WTC11 (cell line): ENCODE measurements around the gene DTHD1. TPM values are rescaled to one million over a fixed set of nuclear protein-coding genes. Genes with fewer than 3 reads are reported as not detected.

Source experiments
- ATAC-seq: fragments of 200-7000 bp; cut with Tn5 transposase; 2 replicates; pipeline ENCODE4 v1.10.0; 2021; ENCODE audit warnings: mild to moderate bottlenecking, moderate library complexity
- CTCF ChIA-PET: fragments of 300-600 bp; sonication (Branson Sonifier 250); formaldehyde crosslinking; loops from one replicate; lab custom pipeline; 2021; ENCODE audit warnings: antibody characterized with exemption; lab: Charles Lee
- POLR2A ChIA-PET: fragments of 350-600 bp; sonication (Branson Sonifier 250); formaldehyde crosslinking; loops from one replicate; lab custom pipeline; 2021; ENCODE audit warnings: antibody characterized with exemption; lab: Charles Lee
- DNase-seq: peaks from one replicate; pipeline ENCODE4 v3.0.0; 2021; ENCODE audit warnings: low spot score
- H3K27ac Mint-ChIP-seq: 2 replicates; pipeline ENCODE4 v1.8.0; 2021; ENCODE audit warnings: mixed read lengths
- H3K27me3 Mint-ChIP-seq: 2 replicates; pipeline ENCODE4 v1.8.0; 2021; ENCODE audit warnings: low read depth, mild to moderate bottlenecking, moderate library complexity, mixed read lengths
- H3K36me3 Mint-ChIP-seq: 2 replicates; pipeline ENCODE4 v1.8.0; 2021; ENCODE audit warnings: mixed read lengths
- H3K4me1 Mint-ChIP-seq: 2 replicates; pipeline ENCODE4 v1.8.0; 2022; ENCODE audit warnings: mixed read lengths
- H3K4me3 Mint-ChIP-seq: 2 replicates; pipeline ENCODE4 v1.8.0; 2021; ENCODE audit warnings: mild to moderate bottlenecking, moderate library complexity, mixed read lengths
- H3K9me3 Mint-ChIP-seq: 2 replicates; pipeline ENCODE4 v1.8.0; 2021; ENCODE audit warnings: mixed read lengths
- CREM ChIP-seq: sonication (generic); formaldehyde crosslinking; IDR thresholded peaks from 2 replicates; pipeline ENCODE4 v1.8.1; 2022; ENCODE audit warnings: mild to moderate bottlenecking, missing genetic modification reagents, moderate library complexity
- FOXJ3 ChIP-seq: sonication (generic); formaldehyde crosslinking; IDR thresholded peaks from 2 replicates; pipeline ENCODE4 v1.9.0; 2021; ENCODE audit warnings: missing genetic modification reagents, mild to moderate bottlenecking, borderline replicate concordance
- FOXP1 ChIP-seq: sonication (generic); formaldehyde crosslinking; IDR thresholded peaks from 2 replicates; pipeline ENCODE4 v1.8.0; 2022; ENCODE audit warnings: missing genetic modification reagents, mild to moderate bottlenecking, moderate library complexity, borderline replicate concordance
- FOXP4 ChIP-seq: sonication (generic); formaldehyde crosslinking; IDR thresholded peaks from 2 replicates; pipeline ENCODE4 v1.8.0; 2022; ENCODE audit warnings: mild to moderate bottlenecking, missing genetic modification reagents
- GABPB1 ChIP-seq: sonication (generic); formaldehyde crosslinking; IDR thresholded peaks from 2 replicates; pipeline ENCODE4 v1.8.1; 2023; ENCODE audit warnings: mild to moderate bottlenecking, missing genetic modification reagents
- GRHL2 ChIP-seq: fragments of 250-450 bp; sonication (Bioruptor Pico); IDR thresholded peaks from 2 replicates; pipeline ENCODE4 v1.8.0; 2022; ENCODE audit warnings: mild to moderate bottlenecking, moderate library complexity; ENCODE audit not compliant: insufficient replicate concordance, severe bottlenecking
- GTF2I ChIP-seq: fragments of 250-450 bp; sonication (Bioruptor Pico); conservative IDR thresholded peaks from 2 replicates; pipeline ENCODE4 v1.4.0; 2021; ENCODE audit warnings: mild to moderate bottlenecking
- IRF1 ChIP-seq: sonication (generic); formaldehyde crosslinking; IDR thresholded peaks from 2 replicates; pipeline ENCODE4 v1.8.0; 2023; ENCODE audit warnings: missing genetic modification reagents
- MYBL2 ChIP-seq: sonication (generic); formaldehyde crosslinking; IDR thresholded peaks from 2 replicates; pipeline ENCODE4 v1.8.1; 2023; ENCODE audit warnings: mild to moderate bottlenecking, moderate library complexity, missing genetic modification reagents
- RELA ChIP-seq: sonication (generic); formaldehyde crosslinking; IDR thresholded peaks from 2 replicates; pipeline ENCODE4 v1.8.1; 2022; ENCODE audit warnings: missing genetic modification reagents, mild to moderate bottlenecking, borderline replicate concordance
- SP1 ChIP-seq: sonication (generic); formaldehyde crosslinking; conservative IDR thresholded peaks from 2 replicates; pipeline ENCODE4 v1.8.1; 2022; ENCODE audit warnings: missing genetic modification reagents
- TEAD1 ChIP-seq: sonication (generic); formaldehyde crosslinking; IDR thresholded peaks from 2 replicates; pipeline ENCODE4 v1.8.0; 2022; ENCODE audit warnings: mild to moderate bottlenecking, missing genetic modification reagents
- TEAD4 ChIP-seq: sonication (generic); formaldehyde crosslinking; IDR thresholded peaks from 2 replicates; pipeline ENCODE4 v1.8.0; 2022; ENCODE audit warnings: mild to moderate bottlenecking, missing genetic modification reagents
- ZNF416 ChIP-seq: fragments of 250-450 bp; sonication (Bioruptor Pico); IDR thresholded peaks from 2 replicates; pipeline ENCODE4 v1.9.0; 2021; ENCODE audit warnings: mild to moderate bottlenecking, inconsistent platforms
- ZNF423 ChIP-seq: fragments of 250-450 bp; sonication (Bioruptor Pico); IDR thresholded peaks from 2 replicates; pipeline ENCODE4 v2.1.2; 2022; ENCODE audit warnings: mild to moderate bottlenecking, moderate library complexity
- ZNF425 ChIP-seq: fragments of 250-450 bp; sonication (Bioruptor Pico); conservative IDR thresholded peaks from 2 replicates; pipeline ENCODE4 v1.9.0; 2021; ENCODE audit warnings: mild to moderate bottlenecking
- total RNA-seq: library from RNA; stranded (reverse); gene quantifications from 3 replicates; pipeline ENCODE4 v1.2.3, GENCODE V29; 2021
- TF ChIP-seq, protein P1 (sequence below): sonication (generic); formaldehyde crosslinking; IDR thresholded peaks from 2 replicates; pipeline ENCODE4 v1.8.1; 2023; ENCODE audit warnings: mild to moderate bottlenecking, missing genetic modification reagents
- TF ChIP-seq, protein P2 (sequence below): sonication (generic); formaldehyde crosslinking; IDR thresholded peaks from 2 replicates; pipeline ENCODE4 v1.8.0; 2023; ENCODE audit warnings: mild to moderate bottlenecking, missing genetic modification reagents

The DTHD1 gene
- total RNA-seq, 1 experiment from 2014 or later = not detected

GRCh38 chr4:36310793-36311192 lies 29.4 kb downstream of the DTHD1 start (continued):
- TF ChIP-seq ZNF425 (CRISPR knock-in tag) = no peak
- TF ChIP-seq TEAD4 (CRISPR knock-in tag) = no peak
- no peak for TF ChIP-seq GRHL2
- TF ChIP-seq, protein P1, sequence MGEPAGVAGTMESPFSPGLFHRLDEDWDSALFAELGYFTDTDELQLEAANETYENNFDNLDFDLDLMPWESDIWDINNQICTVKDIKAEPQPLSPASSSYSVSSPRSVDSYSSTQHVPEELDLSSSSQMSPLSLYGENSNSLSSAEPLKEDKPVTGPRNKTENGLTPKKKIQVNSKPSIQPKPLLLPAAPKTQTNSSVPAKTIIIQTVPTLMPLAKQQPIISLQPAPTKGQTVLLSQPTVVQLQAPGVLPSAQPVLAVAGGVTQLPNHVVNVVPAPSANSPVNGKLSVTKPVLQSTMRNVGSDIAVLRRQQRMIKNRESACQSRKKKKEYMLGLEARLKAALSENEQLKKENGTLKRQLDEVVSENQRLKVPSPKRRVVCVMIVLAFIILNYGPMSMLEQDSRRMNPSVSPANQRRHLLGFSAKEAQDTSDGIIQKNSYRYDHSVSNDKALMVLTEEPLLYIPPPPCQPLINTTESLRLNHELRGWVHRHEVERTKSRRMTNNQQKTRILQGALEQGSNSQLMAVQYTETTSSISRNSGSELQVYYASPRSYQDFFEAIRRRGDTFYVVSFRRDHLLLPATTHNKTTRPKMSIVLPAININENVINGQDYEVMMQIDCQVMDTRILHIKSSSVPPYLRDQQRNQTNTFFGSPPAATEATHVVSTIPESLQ (CRISPR knock-in tag) = no peak
- TF ChIP-seq GTF2I = no peak
- TF ChIP-seq ZNF416 (CRISPR knock-in tag) = no peak
- TF ChIP-seq FOXJ3 (CRISPR knock-in tag) = no peak
- no peak for TF ChIP-seq CREM
- TF ChIP-seq ZNF423 (CRISPR knock-in tag) = no peak
- no peak for TF ChIP-seq TEAD1
- no peak for TF ChIP-seq MYBL2 (CRISPR knock-in tag)
- TF ChIP-seq, protein P2, sequence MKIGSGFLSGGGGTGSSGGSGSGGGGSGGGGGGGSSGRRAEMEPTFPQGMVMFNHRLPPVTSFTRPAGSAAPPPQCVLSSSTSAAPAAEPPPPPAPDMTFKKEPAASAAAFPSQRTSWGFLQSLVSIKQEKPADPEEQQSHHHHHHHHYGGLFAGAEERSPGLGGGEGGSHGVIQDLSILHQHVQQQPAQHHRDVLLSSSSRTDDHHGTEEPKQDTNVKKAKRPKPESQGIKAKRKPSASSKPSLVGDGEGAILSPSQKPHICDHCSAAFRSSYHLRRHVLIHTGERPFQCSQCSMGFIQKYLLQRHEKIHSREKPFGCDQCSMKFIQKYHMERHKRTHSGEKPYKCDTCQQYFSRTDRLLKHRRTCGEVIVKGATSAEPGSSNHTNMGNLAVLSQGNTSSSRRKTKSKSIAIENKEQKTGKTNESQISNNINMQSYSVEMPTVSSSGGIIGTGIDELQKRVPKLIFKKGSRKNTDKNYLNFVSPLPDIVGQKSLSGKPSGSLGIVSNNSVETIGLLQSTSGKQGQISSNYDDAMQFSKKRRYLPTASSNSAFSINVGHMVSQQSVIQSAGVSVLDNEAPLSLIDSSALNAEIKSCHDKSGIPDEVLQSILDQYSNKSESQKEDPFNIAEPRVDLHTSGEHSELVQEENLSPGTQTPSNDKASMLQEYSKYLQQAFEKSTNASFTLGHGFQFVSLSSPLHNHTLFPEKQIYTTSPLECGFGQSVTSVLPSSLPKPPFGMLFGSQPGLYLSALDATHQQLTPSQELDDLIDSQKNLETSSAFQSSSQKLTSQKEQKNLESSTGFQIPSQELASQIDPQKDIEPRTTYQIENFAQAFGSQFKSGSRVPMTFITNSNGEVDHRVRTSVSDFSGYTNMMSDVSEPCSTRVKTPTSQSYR = no peak
- TF ChIP-seq, all 79 proteins: peak for 0

DNA sequence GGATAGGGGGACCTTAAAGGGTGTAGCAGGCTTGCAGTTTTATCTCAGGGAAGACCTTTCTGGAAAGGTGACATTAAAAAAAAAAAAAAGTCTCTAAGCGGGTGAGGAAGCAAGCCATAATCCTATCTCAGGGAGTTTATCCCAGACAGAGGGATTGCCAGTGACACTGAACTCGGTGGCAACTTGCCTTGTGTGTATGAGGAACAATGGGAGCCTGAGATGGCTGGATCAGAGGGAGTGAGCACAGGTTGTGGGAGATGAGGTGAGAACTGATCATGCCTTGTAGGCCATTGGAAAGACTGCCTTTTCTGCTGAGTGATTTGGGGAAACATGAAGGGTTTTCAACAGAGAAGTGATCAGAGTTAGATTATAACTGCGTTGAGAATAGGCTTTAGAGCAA lies 31.1 kb downstream of the DTHD1 start:
- Mint-ChIP-seq H3K27ac (no peak overlapping the region), H3K4me3 (no peak overlapping the region), H3K4me1 (no peaks in the 10 kb centered on the region), H3K9me3 (no peaks in the 10 kb centered on the region)
- ATAC-seq = no peak
- POLR2A ChIA-PET = no interaction called here
- TF ChIP-seq SP1 (CRISPR knock-in tag) = no peak
- no peak for TF ChIP-seq GABPB1 (CRISPR knock-in tag)
- TF ChIP-seq FOXP4 = no peak
- TF ChIP-seq RELA (CRISPR knock-in tag) = no peak
- no peak for TF ChIP-seq IRF1 (CRISPR knock-in tag)
- TF ChIP-seq FOXP1 (CRISPR knock-in tag) = no peak
- TF ChIP-seq, all 79 proteins: peak for 0
- CTCF ChIA-PET = no interaction called here
- Mint-ChIP-seq H3K27me3 (no peaks in the 10 kb centered on the region; the same call in 1 of the 2 replicates), H3K36me3 (no peaks in the 10 kb centered on the region)
- no peak for DNase-seq
